Transverse colon (tissue), 4 donors: ENCODE data around the gene TULP4.

Experiments used
- CTCF ChIP-seq, 5 experiments: fragments of 200-600 bp in 3 of 5; fragments of 450-650 bp in 2 of 5; sonication (generic) in 3 of 5; IDR thresholded peaks; 1 replicate in 2 of 5; 2 replicates in 3 of 5; pipeline ENCODE4 v1.5.1; 2016 to 2017; ENCODE audit warnings: antibody characterized with exemption in 5 of 5, inconsistent platforms in 3 of 5, mild to moderate bottlenecking in 2 of 5, moderate library complexity in 1 of 5
- EP300 ChIP-seq: sonication (generic); formaldehyde crosslinking; IDR thresholded peaks from one replicate; pipeline ENCODE4 v1.6.1; 2017; ENCODE audit warnings: antibody characterized with exemption, low read depth
- POLR2A ChIP-seq: fragments of 450-650 bp; IDR thresholded peaks from one replicate; pipeline ENCODE4 v1.6.1; 2016; ENCODE audit warnings: antibody characterized with exemption, mild to moderate bottlenecking, moderate library complexity
- POLR2AphosphoS5 ChIP-seq, 3 donors: sonication (generic); formaldehyde crosslinking; IDR thresholded peaks; one replicate each; pipeline ENCODE4 v1.6.1; 2016; ENCODE audit warnings: antibody characterized with exemption in 3 of 3

DNA sequence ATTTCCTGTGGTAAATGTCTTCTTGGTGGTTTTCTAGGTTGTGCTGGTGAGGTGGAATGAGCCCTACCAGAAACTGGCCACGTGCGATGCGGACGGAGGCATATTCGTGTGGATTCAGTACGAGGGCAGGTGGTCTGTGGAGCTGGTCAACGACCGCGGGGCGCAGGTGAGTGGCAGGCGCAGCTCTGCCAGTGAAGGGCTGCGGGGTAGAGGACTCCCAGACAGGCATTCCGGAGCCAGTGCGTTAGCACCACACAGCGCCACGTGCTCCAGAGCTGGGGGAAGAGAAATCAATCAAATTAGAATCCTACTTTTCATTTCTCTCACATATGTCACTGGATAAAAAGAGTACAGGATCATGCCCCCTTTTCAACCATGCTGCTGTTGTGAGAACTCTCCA, 100.8 kb downstream of the TULP4 start:
- TF ChIP-seq POLR2A (no peak), CTCF (IDR thresholded peaks at IDR 0.05) (no peak), EP300 (no peak), POLR2AphosphoS5 (IDR thresholded peaks at IDR 0.05) (no peak)
